SK-N-SH treated with all-trans-retinoic acid at 6 μM for 48 hours (cell line): ENCODE measurements around the gene SOS1.

Source experiments
- TSHZ2 ChIP-seq: fragments of 250-450 bp; sonication (Bioruptor Pico); IDR thresholded peaks from 2 replicates; pipeline ENCODE4 v1.5.0; 2020; ENCODE audit warnings: mild to moderate bottlenecking, moderate library complexity
- TF ChIP-seq, protein P1 (sequence below): fragments of 250-450 bp; sonication (Bioruptor Pico); IDR thresholded peaks from 2 replicates; pipeline ENCODE4 v1.8.0; 2020; ENCODE audit warnings: mild to moderate bottlenecking, moderate library complexity, borderline replicate concordance

GRCh38 chr2:39133215-39133851, 12.5 kb upstream of the SOS1 start:
- TF ChIP-seq, protein P1, sequence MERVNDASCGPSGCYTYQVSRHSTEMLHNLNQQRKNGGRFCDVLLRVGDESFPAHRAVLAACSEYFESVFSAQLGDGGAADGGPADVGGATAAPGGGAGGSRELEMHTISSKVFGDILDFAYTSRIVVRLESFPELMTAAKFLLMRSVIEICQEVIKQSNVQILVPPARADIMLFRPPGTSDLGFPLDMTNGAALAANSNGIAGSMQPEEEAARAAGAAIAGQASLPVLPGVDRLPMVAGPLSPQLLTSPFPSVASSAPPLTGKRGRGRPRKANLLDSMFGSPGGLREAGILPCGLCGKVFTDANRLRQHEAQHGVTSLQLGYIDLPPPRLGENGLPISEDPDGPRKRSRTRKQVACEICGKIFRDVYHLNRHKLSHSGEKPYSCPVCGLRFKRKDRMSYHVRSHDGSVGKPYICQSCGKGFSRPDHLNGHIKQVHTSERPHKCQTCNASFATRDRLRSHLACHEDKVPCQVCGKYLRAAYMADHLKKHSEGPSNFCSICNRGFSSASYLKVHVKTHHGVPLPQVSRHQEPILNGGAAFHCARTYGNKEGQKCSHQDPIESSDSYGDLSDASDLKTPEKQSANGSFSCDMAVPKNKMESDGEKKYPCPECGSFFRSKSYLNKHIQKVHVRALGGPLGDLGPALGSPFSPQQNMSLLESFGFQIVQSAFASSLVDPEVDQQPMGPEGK, result no peak
- no peak for TF ChIP-seq TSHZ2 (CRISPR knock-in tag)
